G401.6 (cell line): Measurements from ENCODE around the gene ARHGAP26.

ENCODE experiments used
- FAIRE-seq: peaks from 2 replicates; lab custom pipeline; 2012; peaks lifted over from hg19 to GRCh38; lab: Jason Lieb, UNC

The ARHGAP26 gene, protein sequence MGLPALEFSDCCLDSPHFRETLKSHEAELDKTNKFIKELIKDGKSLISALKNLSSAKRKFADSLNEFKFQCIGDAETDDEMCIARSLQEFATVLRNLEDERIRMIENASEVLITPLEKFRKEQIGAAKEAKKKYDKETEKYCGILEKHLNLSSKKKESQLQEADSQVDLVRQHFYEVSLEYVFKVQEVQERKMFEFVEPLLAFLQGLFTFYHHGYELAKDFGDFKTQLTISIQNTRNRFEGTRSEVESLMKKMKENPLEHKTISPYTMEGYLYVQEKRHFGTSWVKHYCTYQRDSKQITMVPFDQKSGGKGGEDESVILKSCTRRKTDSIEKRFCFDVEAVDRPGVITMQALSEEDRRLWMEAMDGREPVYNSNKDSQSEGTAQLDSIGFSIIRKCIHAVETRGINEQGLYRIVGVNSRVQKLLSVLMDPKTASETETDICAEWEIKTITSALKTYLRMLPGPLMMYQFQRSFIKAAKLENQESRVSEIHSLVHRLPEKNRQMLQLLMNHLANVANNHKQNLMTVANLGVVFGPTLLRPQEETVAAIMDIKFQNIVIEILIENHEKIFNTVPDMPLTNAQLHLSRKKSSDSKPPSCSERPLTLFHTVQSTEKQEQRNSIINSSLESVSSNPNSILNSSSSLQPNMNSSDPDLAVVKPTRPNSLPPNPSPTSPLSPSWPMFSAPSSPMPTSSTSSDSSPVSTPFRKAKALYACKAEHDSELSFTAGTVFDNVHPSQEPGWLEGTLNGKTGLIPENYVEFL

DNA sequence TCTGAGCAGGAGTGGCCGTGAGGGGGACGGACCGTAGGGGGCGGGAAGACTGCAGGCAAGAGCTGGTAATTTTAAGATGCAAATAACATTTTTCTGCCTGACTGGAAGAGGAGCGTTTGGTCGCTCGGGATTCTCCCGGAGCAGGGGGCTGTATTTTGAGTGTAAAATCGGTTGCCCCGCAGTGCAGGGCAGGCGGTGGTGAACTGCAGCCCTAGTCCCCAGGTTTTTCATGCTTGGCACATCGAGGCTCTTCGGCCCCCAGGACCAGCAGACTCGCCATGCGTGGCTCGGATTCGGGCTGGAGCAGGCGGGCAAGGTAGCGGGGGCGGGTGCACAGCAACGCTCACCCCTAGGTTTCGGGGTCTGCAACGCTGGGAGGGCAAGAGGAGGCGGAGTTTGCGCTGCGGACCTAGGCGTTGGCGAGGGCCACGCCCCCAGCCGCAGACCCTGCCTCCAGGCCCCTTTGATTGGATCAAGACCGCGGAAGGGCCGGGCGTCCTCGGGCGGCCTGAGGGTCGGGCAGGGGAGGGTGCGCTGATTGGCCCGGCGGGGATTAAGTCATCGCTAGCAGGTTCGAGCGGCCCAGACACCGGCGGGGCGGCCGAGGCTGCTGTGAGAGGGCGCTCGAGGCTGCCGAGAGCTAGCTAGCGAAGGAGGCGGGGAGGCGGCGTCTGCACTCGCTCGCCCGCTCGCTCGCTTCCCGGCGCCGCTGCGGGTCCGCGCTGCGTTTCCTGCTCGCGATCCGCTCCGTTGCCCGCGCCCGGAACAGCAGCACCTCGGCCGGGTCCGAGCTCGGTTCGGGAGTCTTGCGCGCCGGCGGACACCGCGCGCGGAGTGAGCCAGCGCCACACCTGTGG is at the start of gene ARHGAP26:
TSS of gene ARHGAP26 (plus strand) at position 585 of the 857 bp plus-strand sequence. CDS start 385 bp downstream, outside the sequence.
- FAIRE-seq, result peak; percentile 54

DNA sequence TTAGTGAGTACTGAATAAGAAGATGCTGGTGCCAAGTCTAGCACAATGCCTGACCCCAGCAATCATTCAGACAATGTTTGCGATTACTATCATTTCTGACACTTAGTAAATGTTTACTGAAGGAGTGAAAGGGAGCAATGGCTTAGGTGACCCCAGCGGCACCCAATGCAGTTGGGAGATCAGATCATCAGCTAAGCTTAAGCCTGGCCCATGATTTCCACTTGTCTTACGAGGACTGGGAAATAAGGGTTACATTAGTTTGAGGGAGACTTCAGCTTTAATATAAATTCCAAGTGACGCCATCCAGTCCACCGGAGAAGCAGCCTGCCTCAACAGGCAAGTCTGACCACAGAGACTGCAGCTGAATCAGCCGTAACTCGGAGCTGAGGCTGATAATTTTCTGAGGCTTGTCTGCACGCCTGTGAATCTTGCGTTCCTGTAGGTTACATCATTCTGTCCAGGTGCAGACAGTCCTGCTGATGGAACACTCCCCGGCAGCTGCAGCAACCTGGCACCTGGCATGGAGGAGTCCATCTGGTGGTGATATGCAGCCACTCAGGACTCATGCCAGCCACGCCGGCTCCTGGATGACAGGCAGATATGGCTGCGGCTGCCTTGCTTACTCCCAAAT is 49.4 kb upstream of the ARHGAP26 start:
- FAIRE-seq, result no peak

DNA sequence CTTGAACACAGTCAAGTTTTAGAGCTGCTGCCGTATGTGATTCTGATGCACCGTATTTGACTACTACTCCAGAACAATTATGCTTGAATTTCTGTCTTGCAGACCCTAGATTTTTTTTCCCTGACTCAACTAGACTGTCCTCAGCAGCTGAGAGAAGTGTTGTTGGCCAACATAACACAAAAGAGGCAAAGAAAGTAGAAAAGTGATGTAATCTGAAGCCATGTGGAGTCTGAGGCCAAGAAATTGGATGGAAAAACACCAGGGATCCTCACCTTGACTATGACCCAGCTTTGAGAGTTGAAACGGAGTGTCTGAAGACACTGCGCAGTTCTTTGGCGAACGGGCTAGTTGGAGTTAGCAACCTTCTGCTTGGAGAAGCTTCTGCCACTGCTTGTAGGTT is 48.0 kb upstream of the ARHGAP26 start:
- FAIRE-seq, result no peak

DNA sequence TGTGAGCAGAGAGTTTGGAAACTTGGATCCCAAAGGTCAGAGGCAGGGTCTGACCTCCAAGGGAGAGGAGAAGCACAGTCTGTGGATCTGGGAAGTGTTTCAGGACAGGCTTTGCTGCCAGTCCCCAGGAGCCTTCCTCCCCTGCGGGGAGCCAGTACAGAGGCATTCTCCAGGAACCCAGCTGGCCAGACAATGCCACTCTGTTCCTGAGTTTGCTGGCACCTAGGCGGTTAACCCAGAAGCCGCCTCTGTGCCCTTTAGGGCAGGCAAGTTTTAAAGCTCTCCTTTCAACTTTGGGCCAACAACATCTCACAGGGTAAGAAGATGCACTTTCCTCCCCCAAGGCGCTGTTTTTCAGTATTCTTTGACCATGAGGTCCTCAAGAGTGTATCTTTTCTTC is 47.3 kb upstream of the ARHGAP26 start:
- FAIRE-seq, result no peak

DNA sequence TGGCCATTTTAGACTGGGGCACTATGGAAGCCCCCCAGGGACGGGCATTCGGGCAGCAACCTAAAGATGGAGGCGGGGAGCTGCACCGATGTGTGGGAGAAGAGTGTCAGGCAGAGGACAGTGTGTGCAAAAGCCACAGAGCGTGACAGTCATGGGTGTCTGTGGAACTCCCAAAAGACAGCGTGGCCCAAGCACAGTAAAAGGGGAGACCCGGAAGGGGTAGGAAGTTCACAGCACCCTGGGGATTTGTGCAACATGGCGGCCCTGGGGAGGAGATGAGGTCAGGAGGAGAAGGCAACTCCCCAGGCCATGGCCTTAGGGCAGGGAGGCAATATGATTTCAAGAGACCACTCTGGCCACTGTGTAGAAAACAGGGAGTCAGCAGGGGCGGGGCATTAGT is 45.4 kb upstream of the ARHGAP26 start:
- no peak for FAIRE-seq

DNA sequence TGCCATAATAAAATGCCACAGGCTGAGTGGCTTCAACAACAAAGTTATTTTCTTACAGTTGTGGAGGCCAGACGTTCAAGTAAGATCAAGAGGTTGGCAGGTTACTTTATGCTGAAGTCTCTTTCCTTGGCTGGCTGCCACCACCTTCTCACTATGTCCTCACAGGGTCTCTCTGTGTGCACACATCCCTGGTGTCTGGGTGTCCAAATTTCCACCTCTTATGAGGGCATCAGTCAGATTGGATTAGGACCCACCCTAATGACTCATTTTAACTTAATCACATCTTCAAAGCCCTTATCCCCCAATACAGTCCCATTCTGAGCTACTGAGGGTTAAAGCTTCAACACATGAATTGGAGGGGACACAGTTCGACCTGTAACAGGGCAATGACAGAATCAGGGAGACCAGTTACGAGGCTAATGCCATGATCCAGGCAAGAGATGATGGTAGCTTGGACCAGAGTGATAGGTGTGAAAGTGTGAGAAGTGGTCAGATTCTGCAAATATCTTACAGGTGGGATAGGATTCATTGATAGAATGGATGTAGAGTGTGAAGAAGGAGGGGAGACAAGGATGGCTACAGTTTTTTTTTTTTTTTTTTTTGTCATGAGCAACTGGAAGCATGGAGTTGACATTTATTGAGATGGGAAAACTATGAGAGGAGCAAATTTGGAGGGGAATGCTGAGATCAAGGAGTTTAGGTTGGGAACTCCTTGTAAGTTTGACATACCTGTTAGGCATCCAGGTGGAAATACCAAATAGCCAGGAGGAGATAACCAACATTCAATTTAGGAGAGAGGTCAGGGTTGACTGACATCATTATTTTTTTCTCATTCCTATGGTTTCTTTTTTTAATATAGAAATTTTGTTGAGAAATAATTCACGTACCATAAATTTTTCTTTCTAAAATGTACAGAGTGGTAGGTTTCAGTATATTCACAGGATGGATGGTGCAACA is 44.7 kb upstream of the ARHGAP26 start:
- FAIRE-seq, result no peak

DNA sequence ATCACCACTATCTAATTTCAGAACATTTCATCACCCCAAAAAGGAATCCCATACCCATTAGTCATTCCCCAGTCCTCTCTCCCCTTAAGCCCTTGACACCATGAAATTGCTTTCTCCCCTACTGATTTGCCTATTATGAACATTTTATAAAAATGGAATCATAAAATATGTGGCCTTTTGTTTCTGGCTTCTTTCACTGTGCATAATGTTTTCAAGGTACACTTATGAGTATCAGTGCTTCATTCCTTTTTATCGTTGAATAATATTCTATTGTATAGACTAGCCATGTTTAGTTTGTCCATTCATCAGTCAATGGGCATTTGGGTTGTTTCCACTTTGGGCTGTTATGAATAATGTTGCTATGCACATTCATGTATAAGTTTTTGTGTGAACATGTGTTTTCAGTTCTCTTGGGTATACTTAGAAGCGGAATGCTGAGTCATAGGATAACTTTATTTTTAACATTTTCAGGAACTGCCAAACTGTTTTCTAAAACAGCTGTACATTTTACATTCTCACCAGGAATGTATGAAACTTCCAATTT is 43.9 kb upstream of the ARHGAP26 start:
- no peak for FAIRE-seq

DNA sequence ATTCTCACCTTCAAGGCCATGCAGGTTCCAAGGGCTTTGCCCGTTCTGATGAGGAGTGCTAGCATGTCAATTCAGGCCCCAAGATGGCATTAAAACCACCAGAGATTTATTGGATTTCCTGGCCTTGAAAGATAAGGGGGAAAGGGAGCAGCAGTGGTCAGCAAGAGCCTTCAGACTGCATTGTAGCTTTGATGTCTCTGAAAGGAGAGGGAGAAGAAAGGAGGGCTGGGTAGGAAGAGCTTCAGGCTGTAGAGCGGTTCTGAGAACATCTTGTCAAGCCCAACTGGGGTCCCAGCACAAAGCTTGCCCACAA is 42.5 kb upstream of the ARHGAP26 start:
- FAIRE-seq, result no peak

DNA sequence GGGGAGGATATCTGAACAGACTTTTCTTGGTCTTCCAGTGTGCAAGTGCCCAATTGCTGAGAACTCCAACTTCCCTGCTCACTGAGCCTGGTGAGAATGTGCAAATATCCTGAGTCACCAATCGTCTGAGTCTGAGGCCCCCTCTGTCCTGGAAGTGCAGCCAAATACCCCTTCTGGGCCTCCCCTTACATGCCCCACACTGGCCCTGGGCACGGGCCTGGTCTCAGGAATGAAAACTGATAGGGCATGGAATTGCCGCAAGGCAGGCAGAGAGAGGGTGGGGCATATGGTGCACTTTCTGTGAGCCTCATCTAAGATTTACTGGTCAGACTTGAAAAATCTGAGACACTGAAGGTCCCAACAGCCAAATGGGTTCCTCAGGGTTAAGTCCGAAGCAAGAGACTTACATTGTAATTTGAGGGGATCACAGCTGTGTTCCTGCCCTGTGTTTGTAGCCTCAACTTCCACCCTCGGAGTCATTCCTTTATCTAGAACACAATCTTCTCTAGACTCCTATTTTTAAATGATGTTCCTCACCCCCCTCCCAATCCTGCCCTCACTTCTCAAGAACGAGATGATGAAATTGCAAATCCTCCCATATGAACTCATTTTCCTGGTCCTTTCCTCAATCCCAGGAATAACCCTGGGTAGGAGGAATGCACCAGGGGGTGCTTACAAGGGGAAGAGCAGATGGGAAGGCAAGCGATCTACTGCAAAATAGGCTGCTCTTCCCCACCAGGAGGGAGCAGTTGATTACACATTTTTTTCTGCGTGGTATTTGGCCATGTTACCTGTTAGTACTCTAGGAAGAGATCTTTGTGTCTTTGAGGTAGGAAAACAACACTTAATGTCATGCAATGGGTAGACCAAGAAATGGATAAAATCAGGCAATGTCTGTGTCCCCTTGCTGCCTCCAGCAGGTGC is 34.6 kb upstream of the ARHGAP26 start:
- FAIRE-seq, result no peak

DNA sequence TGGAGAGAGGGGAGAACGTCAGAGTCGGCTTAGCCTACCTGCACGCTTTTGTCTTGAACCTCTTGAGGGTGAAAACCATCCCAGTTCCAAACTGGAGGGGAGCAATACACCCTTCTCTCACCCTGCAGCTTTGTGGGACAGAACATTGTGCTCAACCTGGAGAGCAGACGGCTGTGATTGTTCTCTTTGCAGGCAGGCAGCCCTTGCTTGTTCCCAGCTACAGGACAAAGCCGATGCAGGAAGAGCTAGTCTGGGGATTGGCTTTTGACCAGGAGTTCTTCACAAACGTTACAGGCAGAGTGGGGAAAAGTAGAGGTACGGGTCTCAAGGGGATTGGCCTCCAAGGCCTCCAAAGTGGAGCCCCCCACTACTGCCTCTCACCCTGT is 33.9 kb upstream of the ARHGAP26 start:
- no peak for FAIRE-seq

DNA sequence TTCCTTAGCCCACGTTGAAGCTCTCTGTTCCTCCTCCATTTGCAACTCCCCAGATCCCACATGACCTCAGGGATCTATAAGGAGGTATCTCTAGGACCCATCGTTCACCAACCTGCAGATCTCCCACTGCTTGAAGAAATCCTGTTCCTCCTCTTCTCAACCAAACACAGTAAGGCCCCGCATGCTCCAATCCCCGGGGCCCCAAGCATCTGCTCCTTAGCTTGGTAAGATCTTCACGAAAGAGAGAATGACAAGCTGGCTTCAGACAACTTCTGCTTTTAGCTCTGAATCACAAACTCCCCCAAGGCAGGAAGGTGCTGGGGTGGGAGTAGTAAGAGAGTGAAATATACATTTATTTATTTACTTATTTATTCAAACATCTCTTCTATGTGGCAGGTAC is 33.0 kb upstream of the ARHGAP26 start:
- no peak for FAIRE-seq

DNA sequence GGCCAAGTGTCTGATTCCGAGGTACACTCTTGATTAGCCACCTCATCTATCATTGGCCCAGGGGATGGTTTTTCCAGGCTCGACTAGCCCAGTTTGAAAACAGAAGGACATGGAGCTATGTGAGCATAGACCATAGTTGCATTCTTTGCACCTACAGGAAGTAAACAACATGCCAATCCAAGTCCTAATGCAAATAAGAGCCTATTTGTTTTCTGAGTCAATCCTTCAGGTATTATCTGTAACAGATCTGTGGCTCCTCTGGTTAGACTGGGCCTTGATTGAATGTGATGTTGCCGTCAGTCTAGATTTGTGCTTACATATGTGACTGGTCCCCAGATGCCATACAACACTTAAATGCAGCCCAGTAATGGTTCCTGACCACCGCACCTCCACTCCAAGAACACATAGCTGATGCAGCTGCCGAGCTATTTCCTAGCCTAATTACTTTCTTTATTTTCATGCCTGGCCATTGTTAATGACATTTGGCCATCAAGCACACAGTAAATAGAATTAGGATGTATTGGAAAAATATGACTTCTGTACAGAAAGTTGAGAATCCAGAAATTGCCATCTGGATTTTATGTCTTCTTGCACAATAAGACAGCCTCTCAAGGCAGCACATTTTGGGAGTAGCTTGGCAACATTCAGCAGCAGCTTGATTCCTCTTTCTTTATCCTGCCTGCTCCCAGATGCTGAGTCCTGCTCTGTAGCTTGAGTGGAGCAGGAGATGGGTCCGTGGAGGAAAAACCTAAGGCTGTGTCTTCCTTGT is 29.5 kb upstream of the ARHGAP26 start:
- FAIRE-seq, result no peak

DNA sequence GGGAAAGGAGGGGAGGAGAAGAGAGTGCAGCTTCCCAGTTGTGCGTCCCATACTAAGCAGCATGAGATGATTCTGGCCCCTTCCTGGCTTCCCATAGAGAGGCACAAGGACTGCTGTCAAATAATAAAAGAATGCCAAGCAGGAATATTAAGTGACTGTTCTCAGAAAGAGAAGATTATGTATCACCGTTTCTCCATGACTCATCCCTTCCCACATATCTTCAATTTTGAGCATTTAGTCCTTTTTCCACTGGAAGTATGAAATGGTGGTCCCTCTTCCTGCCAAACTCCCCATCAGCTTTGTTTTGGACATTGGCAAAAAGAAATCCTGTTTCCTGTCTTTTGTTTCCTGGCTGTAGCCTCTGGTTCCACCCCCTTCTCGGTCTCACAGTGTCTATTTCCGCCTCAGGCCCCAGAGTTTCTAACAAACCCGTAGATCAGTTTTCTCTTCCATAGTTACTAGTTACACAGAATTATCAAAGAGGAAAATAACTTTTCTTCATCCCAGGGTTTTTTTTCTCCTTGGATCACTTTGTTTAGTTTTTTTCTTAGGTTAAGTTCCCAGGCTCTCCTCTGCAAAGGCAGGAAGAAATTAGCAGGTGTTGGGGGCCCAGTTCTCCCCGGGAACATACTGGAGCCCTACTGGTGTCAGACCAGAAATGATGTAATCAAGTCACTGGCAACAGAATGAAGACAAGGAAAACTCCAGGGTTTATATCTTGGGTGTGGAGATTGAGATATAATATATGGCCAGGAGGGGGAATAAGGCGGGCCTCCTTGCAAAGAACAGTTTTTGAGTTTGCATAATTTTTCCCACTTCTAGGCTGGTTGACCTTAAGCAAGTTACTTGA is 26.4 kb upstream of the ARHGAP26 start:
- FAIRE-seq, result no peak

DNA sequence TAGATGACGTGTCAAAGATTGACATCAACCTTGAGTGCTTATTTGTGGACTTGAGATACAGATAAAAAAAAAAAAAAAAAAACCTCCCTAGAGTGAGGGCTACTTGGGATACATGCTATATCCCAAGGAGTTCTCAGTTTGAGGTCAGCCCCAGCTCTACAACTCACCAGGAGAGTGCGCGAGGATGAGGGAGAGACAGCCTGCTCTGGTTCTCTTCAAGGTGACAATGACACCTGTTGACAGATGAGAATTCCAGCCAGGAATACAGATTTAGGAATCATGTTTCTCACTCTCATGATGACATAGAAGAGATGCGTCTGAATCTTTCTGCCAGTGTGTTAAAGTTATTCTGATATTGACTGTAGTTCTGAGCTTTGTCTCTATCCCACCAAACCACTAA is 24.9 kb upstream of the ARHGAP26 start:
- no peak for FAIRE-seq

DNA sequence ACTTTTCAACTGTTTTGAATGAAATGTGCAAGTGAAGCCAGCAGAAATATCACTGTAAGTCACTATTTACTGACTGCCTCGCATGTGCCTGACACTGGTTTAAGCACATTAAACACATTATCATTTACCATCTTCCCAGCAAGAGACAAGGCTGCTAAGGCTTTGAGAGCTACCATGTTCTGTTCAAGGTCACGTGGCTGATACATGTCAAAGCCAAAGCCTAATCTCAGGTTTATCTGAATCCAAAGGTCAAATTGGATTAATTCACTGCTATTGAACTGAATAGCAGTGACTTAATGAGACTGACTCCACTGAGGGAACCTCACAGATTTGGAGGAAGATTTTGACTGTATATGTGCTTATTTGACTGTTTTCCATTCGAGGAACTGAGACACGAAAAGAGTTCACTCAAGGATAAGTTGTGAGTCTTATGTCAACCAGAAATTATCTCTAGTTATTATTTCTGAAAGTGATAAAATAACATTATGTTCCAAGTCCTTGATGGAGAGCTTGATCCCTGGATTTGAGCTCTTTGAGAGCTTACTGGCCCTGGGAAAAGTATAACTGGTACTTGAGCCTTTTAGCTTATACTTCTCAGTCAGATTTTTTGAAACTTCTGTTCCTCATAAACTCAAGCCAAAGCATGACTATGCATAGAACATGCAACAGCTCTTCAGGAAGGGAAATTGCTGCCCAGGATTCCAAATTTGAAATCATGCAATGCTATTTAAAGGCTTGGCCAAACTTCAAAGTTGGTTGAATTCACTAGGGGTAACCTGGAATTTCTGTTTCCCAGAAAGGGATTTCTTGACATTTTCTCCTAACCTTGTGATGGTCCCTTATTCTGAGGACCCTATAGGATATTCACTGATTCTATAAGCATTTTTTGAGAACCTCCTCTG is 23.4 kb upstream of the ARHGAP26 start:
- no peak for FAIRE-seq

DNA sequence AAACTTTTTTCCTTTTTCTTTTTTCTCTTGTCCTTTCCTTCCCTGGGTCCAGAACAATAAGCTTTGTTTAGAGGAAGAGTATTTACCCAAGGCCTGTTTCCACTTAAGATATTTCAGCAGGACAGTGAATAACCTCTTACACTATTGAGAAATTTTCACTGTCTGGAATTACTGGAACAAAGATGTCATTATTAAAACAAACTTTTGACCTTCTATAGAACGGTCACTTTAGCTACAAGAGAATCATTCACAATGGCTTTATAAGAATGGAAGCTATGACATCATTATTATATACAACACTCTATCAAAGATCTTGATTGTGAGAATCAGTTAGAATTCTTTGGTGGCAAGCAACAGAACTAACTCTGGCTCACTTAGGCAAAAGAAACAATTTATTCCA is 22.0 kb upstream of the ARHGAP26 start:
- FAIRE-seq, result no peak
